ENCODE measurements around the gene NHLRC3. TPM values are rescaled to one million over a fixed set of nuclear protein-coding genes. Genes with fewer than 3 reads are reported as not detected.

Gene NHLRC3
- total and polyA plus RNA-seq, 2 donors (not counting 3 experiments of a cell fraction or from before 2014, with no cell fraction given) = 7.3 to 10.2 TPM

- no peaks in the 10 kb centered on the region for H3K9me1 ChIP-seq (replicated peaks; ENCODE audit: control insufficient read depth, extremely low read depth, insufficient read depth, low read length)
- H3K9me3 ChIP-seq (replicated peaks; ENCODE audit: control insufficient read depth, insufficient read depth, low read length) = no peaks in the 10 kb centered on the region
- CTCF ChIA-PET = no interaction called here
- H3K36me3 ChIP-seq (ENCODE audit: control insufficient read depth in 2 of 2, extremely low read depth in 1 of 2, insufficient read depth in 2 of 2, low read length in 2 of 2) = no peaks in the 10 kb centered on the region
- DNase-seq (ENCODE audit: low read depth, low spot score) = no peak
- H3K27me3 ChIP-seq (ENCODE audit: control insufficient read depth in 2 of 2, insufficient read depth in 2 of 2, low read length in 2 of 2) = peaks cover 4% of the 10 kb centered on the region in 2 experiments
- H2AFZ ChIP-seq (ENCODE audit: low read depth, low read length) = no peak overlapping the region
- H4K20me1 ChIP-seq (replicated peaks; ENCODE audit: control insufficient read depth, extremely low read depth, insufficient read depth, low read length) = no peaks in the 10 kb centered on the region
- dilution Hi-C loops (cut with MboI; ENCODE audit: extremely low pct_ligation_motif_present, low sequenced_read_pairs) = no loop called here
- intact Hi-C loops (cut with micrococcal nuclease) = no loop called here
- H3K4me1 ChIP-seq (ENCODE audit: control insufficient read depth, extremely low read depth, insufficient read depth, low read length) = no peaks in the 10 kb centered on the region
- no peak overlapping the region for H3K27ac ChIP-seq (ENCODE audit: insufficient read depth, low read depth, low read length)
- no peak overlapping the region for H3K9ac ChIP-seq (replicated peaks; ENCODE audit: extremely low read depth, insufficient read depth, low read length)
- FAIRE-seq = no peak
- no peak overlapping the region for H3K4me3 ChIP-seq (replicated peaks in 1 of 3; ENCODE audit: insufficient read depth in 1 of 3, low read depth in 1 of 3, low read length in 3 of 3)
- TF ChIP-seq POLR2AphosphoS5 (IDR thresholded peaks at IDR 0.05; ENCODE audit: insufficient read depth, low read depth, low read length) (no peak), CTCF (IDR thresholded peaks at IDR 0.05; ENCODE audit: extremely low read depth in 1 of 2, insufficient read depth in 1 of 2, low read depth in 1 of 2, low read length in 2 of 2) (no peak), MYC (IDR thresholded peaks at IDR 0.05; ENCODE audit: low read depth, low read length) (no peak), FOS (IDR thresholded peaks at IDR 0.05; ENCODE audit: borderline replicate concordance, insufficient read depth, low read length) (no peak), EZH2 (IDR thresholded peaks at IDR 0.05; ENCODE audit: borderline replicate concordance, low read depth, low read length, severe bottlenecking) (no peak), GATA2 (IDR thresholded peaks at IDR 0.05; ENCODE audit: insufficient read depth, insufficient read length, low read depth, low read length) (no peak), JUN (IDR thresholded peaks at IDR 0.05; ENCODE audit: borderline replicate concordance, insufficient read depth, insufficient read length, low read depth) (no peak), POLR2A (IDR thresholded peaks at IDR 0.05; ENCODE audit: low read depth, low read length) (no peak)
- TF ChIP-seq, protein P1, sequence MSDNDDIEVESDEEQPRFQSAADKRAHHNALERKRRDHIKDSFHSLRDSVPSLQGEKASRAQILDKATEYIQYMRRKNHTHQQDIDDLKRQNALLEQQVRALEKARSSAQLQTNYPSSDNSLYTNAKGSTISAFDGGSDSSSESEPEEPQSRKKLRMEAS (IDR thresholded peaks at IDR 0.05; ENCODE audit: insufficient read depth, insufficient read length) = no peak
- H3K79me2 ChIP-seq (ENCODE audit: control insufficient read depth, insufficient read depth, low read length) = no peaks in the 10 kb centered on the region
- BruUV-seq (replicated peaks) = no TSS peak
- H3K4me2 ChIP-seq (ENCODE audit: insufficient read depth, low read length) = no peak overlapping the region
- POLR2A ChIA-PET = no interaction called here
Measured at GRCh38 chr13:39091586-39091985, 53.3 kb downstream of the NHLRC3 start.
